DOHH2 (cell line): ENCODE data around the gene UBR3.

Experiments
- H3F3A ChIP-seq: fragments of 200-600 bp; sonication (generic), shearing (Covaris generic); 2 replicates; pipeline ENCODE4 v1.6.0; 2016; ENCODE audit warnings: antibody characterized with exemption, mild to moderate bottlenecking; ENCODE audit not compliant: control insufficient read depth, insufficient read depth
- H3K27ac ChIP-seq: fragments of 200-600 bp; sonication (generic); 2 replicates; pipeline ENCODE4 v1.5.1; 2014; ENCODE audit warnings: low read depth, mild to moderate bottlenecking, low read length, moderate library complexity
- H3K27me3 ChIP-seq: fragments of 200-600 bp; sonication (generic); 2 replicates; pipeline ENCODE4 v1.6.1; 2014; ENCODE audit warnings: mild to moderate bottlenecking, low read length, mixed read lengths; ENCODE audit not compliant: control insufficient read depth
- H3K36me3 ChIP-seq: fragments of 200-600 bp; sonication (generic); 2 replicates; pipeline ENCODE4 v1.6.1; 2014; ENCODE audit warnings: mild to moderate bottlenecking, low read length, moderate library complexity, mixed read lengths; ENCODE audit not compliant: control insufficient read depth
- H3K4me1 ChIP-seq: fragments of 200-600 bp; sonication (generic); 2 replicates; pipeline ENCODE4 v1.6.1; 2014; ENCODE audit warnings: mild to moderate bottlenecking, low read length, mixed read lengths; ENCODE audit not compliant: control insufficient read depth
- H3K4me2 ChIP-seq: fragments of 200-600 bp; sonication (generic); 2 replicates; pipeline ENCODE4 v1.6.0; 2014; ENCODE audit warnings: mild to moderate bottlenecking, low read length, moderate library complexity
- H3K4me3 ChIP-seq: fragments of 200-600 bp; sonication (generic); 2 replicates; pipeline ENCODE4 v1.5.1; 2014; ENCODE audit warnings: mild to moderate bottlenecking, low read length, mixed read lengths
- H3K79me2 ChIP-seq: fragments of 200-600 bp; sonication (generic); 2 replicates; pipeline ENCODE4 v1.6.1; 2014; ENCODE audit warnings: mild to moderate bottlenecking, low read length, mixed read lengths; ENCODE audit not compliant: control insufficient read depth
- H3K9me2 ChIP-seq: fragments of 200-600 bp; sonication (generic); replicated peaks from 2 replicates; pipeline ENCODE4 v1.6.1; 2014; ENCODE audit warnings: mild to moderate bottlenecking, low read length, mixed read lengths; ENCODE audit not compliant: control insufficient read depth
- H3K9me3 ChIP-seq: fragments of 200-600 bp; sonication (generic); 2 replicates; pipeline ENCODE4 v1.6.1; 2014; ENCODE audit warnings: antibody characterized with exemption, low read length, mixed read lengths; ENCODE audit not compliant: control insufficient read depth, insufficient read depth
- H4K20me1 ChIP-seq: fragments of 200-600 bp; sonication (generic); 2 replicates; pipeline ENCODE4 v1.6.0; 2014; ENCODE audit warnings: low read depth, mild to moderate bottlenecking, antibody characterized with exemption, low read length, moderate library complexity; ENCODE audit not compliant: control insufficient read depth, insufficient read depth
- CTCF ChIP-seq: fragments of 200-600 bp; sonication (generic); IDR thresholded peaks from one replicate; pipeline ENCODE4 v1.5.1; 2014; ENCODE audit warnings: antibody characterized with exemption, mild to moderate bottlenecking, low read depth, low read length; ENCODE audit not compliant: poor library complexity, severe bottlenecking
- EZH2phosphoT487 ChIP-seq: fragments of 200-600 bp; sonication (generic); IDR thresholded peaks from 2 replicates; pipeline ENCODE4 v1.6.1; 2017; ENCODE audit warnings: borderline replicate concordance, mild to moderate bottlenecking, antibody characterized with exemption, low read length, moderate library complexity, mixed read lengths

Gene UBR3

GRCh38 chr2:170026361-170026760 is 199.1 kb downstream of the UBR3 start:
- H3K27me3 ChIP-seq, result no peaks in the 10 kb centered on the region
- H3K4me1 ChIP-seq, result no peaks in the 10 kb centered on the region
- H4K20me1 ChIP-seq, result no peaks in the 10 kb centered on the region
- 0 out of 2 replicates have a peak, but pooled peaks cover 2% of the 10 kb centered on the region for H3F3A ChIP-seq
- H3K4me3 ChIP-seq, result no peak overlapping the region
- peaks cover 8% of the 10 kb centered on the region; the same call in 1 of the 2 replicates for H3K36me3 ChIP-seq
- H3K9me3 ChIP-seq, result no peaks in the 10 kb centered on the region
- H3K4me2 ChIP-seq, result no peak overlapping the region
- no peak for TF ChIP-seq CTCF
- TF ChIP-seq EZH2phosphoT487, result no peak
- H3K9me2 ChIP-seq, result no peaks in the 10 kb centered on the region
- H3K79me2 ChIP-seq, result no peaks in the 10 kb centered on the region
- H3K27ac ChIP-seq, result no peak overlapping the region

- no peak overlapping the region for H3K4me2 ChIP-seq
These were observed 202.3 kb downstream of the UBR3 start for GRCh38 chr2:170029551-170029950.

GRCh38 chr2:170030040-170030439 is 202.8 kb downstream of the UBR3 start:
- H3K9me2 ChIP-seq, result no peaks in the 10 kb centered on the region
- H3K4me3 ChIP-seq, result no peak overlapping the region

More at GRCh38 chr2:170029551-170029950, 202.3 kb downstream of the UBR3 start:
- H4K20me1 ChIP-seq, result no peaks in the 10 kb centered on the region
- no peaks in the 10 kb centered on the region for H3K9me3 ChIP-seq
- H3K4me1 ChIP-seq, result no peaks in the 10 kb centered on the region
- H3K27ac ChIP-seq, result no peak overlapping the region
- no peak overlapping the region for H3K4me3 ChIP-seq
- TF ChIP-seq EZH2phosphoT487 (no peak), CTCF (no peak)
- no peaks in the 10 kb centered on the region for H3K27me3 ChIP-seq
- H3F3A ChIP-seq, result 0 out of 2 replicates have a peak, but pooled peaks cover 2% of the 10 kb centered on the region
- no peaks in the 10 kb centered on the region for H3K9me2 ChIP-seq
- H3K36me3 ChIP-seq, result peaks cover 8% of the 10 kb centered on the region; the same call in 1 of the 2 replicates
- H3K79me2 ChIP-seq, result no peaks in the 10 kb centered on the region

More at GRCh38 chr2:170030040-170030439, 202.8 kb downstream of the UBR3 start:
- H3K9me3 ChIP-seq, result no peaks in the 10 kb centered on the region
- peaks cover 8% of the 10 kb centered on the region; the same call in 1 of the 2 replicates for H3K36me3 ChIP-seq
- 0 out of 2 replicates have a peak, but pooled peaks cover 2% of the 10 kb centered on the region for H3F3A ChIP-seq
- H3K4me2 ChIP-seq, result no peak overlapping the region
- TF ChIP-seq EZH2phosphoT487 (no peak), CTCF (no peak)
- H3K27ac ChIP-seq, result no peak overlapping the region
- no peaks in the 10 kb centered on the region for H3K27me3 ChIP-seq
- H3K4me1 ChIP-seq, result no peaks in the 10 kb centered on the region
- no peaks in the 10 kb centered on the region for H3K79me2 ChIP-seq
- H4K20me1 ChIP-seq, result no peaks in the 10 kb centered on the region
